ENCODE results near the gene BCAP29.

DNA sequence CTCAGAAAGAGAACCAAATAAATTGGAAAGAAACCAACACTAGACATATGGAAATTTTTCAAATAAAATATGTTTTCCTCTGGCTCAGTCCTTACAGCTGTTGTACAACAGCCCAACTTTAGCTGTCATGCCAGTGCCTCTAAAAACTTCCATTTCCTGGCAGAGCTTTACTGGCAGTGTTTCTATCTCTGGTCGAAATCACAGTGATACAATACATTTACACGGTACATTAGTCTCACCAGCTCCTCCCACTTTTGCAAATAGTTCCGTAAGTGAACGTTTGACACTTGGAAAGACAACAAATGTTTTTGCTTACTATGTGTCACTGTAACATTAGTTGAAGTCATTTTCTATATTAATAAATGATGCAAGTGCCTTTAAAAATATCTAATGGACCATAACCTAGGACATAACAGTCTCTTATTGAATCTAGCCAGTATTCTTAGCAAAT lies 29.8 kb downstream of the BCAP29 start:
- TF ChIP-seq CTCF (IDR thresholded peaks at IDR 0.05; ENCODE audit: low read depth, low read length) (no peak), MYC (IDR thresholded peaks at IDR 0.05; ENCODE audit: low read depth, low read length) (no peak), POLR2A (IDR thresholded peaks at IDR 0.05; ENCODE audit: extremely low read depth, insufficient read length) (no peak)
- TF ChIP-seq, protein P1, sequence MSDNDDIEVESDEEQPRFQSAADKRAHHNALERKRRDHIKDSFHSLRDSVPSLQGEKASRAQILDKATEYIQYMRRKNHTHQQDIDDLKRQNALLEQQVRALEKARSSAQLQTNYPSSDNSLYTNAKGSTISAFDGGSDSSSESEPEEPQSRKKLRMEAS (IDR thresholded peaks at IDR 0.05; ENCODE audit: low read depth, low read length) = no peak
